Activated CD8-positive, alpha-beta memory T cell treated with anti-CD3 and anti-CD28 coated beads for 36 hours (primary cell): Measurements from ENCODE around the gene ZCCHC12. TPM values are rescaled to one million over a fixed set of nuclear protein-coding genes. Genes with fewer than 3 reads are reported as not detected.

ENCODE experiments used
- CTCF ChIA-PET: fragments of 350-600 bp; sonication (Branson Sonifier 250); formaldehyde crosslinking; loops from one replicate; lab custom pipeline; 2021; ENCODE audit warnings: antibody characterized with exemption; lab: Charles Lee
- POLR2A ChIA-PET: fragments of 350-600 bp; sonication (Branson Sonifier 250); formaldehyde crosslinking; loops from one replicate; lab custom pipeline; 2021; ENCODE audit warnings: antibody characterized with exemption; lab: Charles Lee
- total RNA-seq, 2 experiments: library from RNA; stranded (reverse); gene quantifications; one replicate each; pipeline ENCODE4 v1.2.3, GENCODE V29; 2021

Gene ZCCHC12
- total RNA-seq, 2 experiments from 2014 or later, result not detected

- CTCF ChIA-PET, result no interaction called here
- POLR2A ChIA-PET, result no interaction called here
Observed at GRCh38 chrX:118864063-118864635, 40.5 kb downstream of the ZCCHC12 start.

GRCh38 chrX:118865231-118865630 lies 41.6 kb downstream of the ZCCHC12 start:
- ChIA-PET CTCF (no interaction called here), POLR2A (no interaction called here)

GRCh38 chrX:118867251-118867650 lies 43.6 kb downstream of the ZCCHC12 start:
- CTCF ChIA-PET, result no interaction called here

GRCh38 chrX:118872102-118872566 lies 48.5 kb downstream of the ZCCHC12 start:
- POLR2A ChIA-PET, result no interaction called here
- CTCF ChIA-PET, result no interaction called here

More at GRCh38 chrX:118867251-118867650, 43.6 kb downstream of the ZCCHC12 start:
- POLR2A ChIA-PET, result no interaction called here

Other genes starting within 250 kb of the ZCCHC12 start
- gene IL13RA1, start 96.2 kb upstream of the ZCCHC12 start, total RNA-seq, result under 1 TPM in 1 of 2 experiments, not detected in 1; 0.21 TPM
- gene LONRF3, start 150.8 kb downstream of the ZCCHC12 start, total RNA-seq, result 1 to 10 TPM; 2.3 to 2.4 TPM
- gene CT47C1, start 249.2 kb downstream of the ZCCHC12 start, total RNA-seq, result not detected